A549 (cell line): ENCODE results near the gene SYPL1.

Experiments used
- CBX8 ChIP-seq: fragments of 200-600 bp; sonication (generic); IDR thresholded peaks from 2 replicates; pipeline ENCODE4 v1.6.1; 2016
- CTCF ChIP-seq: fragments of >200 bp; sonication (Bioruptor Twin); formaldehyde crosslinking; IDR thresholded peaks from 3 replicates; pipeline ENCODE4 v1.5.1; 2016
- EP300 ChIP-seq, 2 experiments: fragments of >200 bp; sonication (Bioruptor Twin); formaldehyde crosslinking; IDR thresholded peaks; 2 replicates in 1 of 2; 3 replicates in 1 of 2; pipeline ENCODE4 v1.6.1; 2016 to 2017
- HMGXB4 ChIP-seq: fragments of 250-450 bp; sonication (Bioruptor Pico); IDR thresholded peaks from 2 replicates; pipeline ENCODE4 v1.5.0; 2021; ENCODE audit warnings: mild to moderate bottlenecking, moderate library complexity, borderline replicate concordance
- JUNB ChIP-seq: fragments of >200 bp; sonication (Bioruptor Twin); formaldehyde crosslinking; IDR thresholded peaks from 2 replicates; pipeline ENCODE4 v1.6.1; 2016
- POLR2A ChIP-seq: IDR thresholded peaks from 2 replicates; pipeline ENCODE4 v1.6.1; 2012; ENCODE audit warnings: mild to moderate bottlenecking, low read length
- USF2 ChIP-seq: fragments of 450-650 bp; IDR thresholded peaks from 2 replicates; pipeline ENCODE4 v1.6.1; 2014; ENCODE audit warnings: antibody characterized with exemption

- TF ChIP-seq CTCF = peak; percentile 52
- TF ChIP-seq JUNB = no peak
- TF ChIP-seq CBX8 = no peak
- TF ChIP-seq USF2 = no peak
- no peak for TF ChIP-seq HMGXB4
- TF ChIP-seq POLR2A = no peak
- TF ChIP-seq EP300 (IDR thresholded peaks at IDR 0.05) = no peak
Observed at GRCh38 chr7:106041140-106041717, 70.9 kb downstream of the SYPL1 start.
